ENCODE results near the gene TLE3.

The TLE3 gene

GRCh38 chr15:70084461-70084860 lies 13.3 kb downstream of the TLE3 start:
- no peak for DNase-seq (ENCODE audit: low read depth in 1 of 2, low spot score in 1 of 2)

- DNase-seq (ENCODE audit: low read depth in 1 of 2, low spot score in 1 of 2) = no peak
Measured at GRCh38 chr15:70083946-70084345, 13.8 kb downstream of the TLE3 start.

- DNase-seq (ENCODE audit: low read depth in 1 of 2, low spot score in 1 of 2) = no peak
Measured at GRCh38 chr15:70083418-70083817, 14.3 kb downstream of the TLE3 start.

- DNase-seq (ENCODE audit: low read depth in 1 of 2, low spot score in 1 of 2) = no peak
Measured at GRCh38 chr15:70082281-70082900, 15.3 kb downstream of the TLE3 start.

GRCh38 chr15:70081612-70082011 lies 16.1 kb downstream of the TLE3 start:
- DNase-seq (ENCODE audit: low read depth in 1 of 2, low spot score in 1 of 2) = no peak

- no peak for DNase-seq (ENCODE audit: low read depth in 1 of 2, low spot score in 1 of 2)
Measured at GRCh38 chr15:70080347-70080746, 17.4 kb downstream of the TLE3 start.

- DNase-seq (ENCODE audit: low read depth in 1 of 2, low spot score in 1 of 2) = no peak
Measured at GRCh38 chr15:70079888-70080287, 17.8 kb downstream of the TLE3 start.

GRCh38 chr15:70078578-70079417 lies 18.9 kb downstream of the TLE3 start:
- no peak for DNase-seq (ENCODE audit: low read depth in 1 of 2, low spot score in 1 of 2)

- DNase-seq (ENCODE audit: low read depth in 1 of 2, low spot score in 1 of 2) = no peak
Measured at GRCh38 chr15:70077188-70078147, 20.2 kb downstream of the TLE3 start.

GRCh38 chr15:70074380-70074779 lies 23.3 kb downstream of the TLE3 start:
- no peak for DNase-seq (ENCODE audit: low read depth in 1 of 2, low spot score in 1 of 2)

GRCh38 chr15:70072479-70072878 lies 25.2 kb downstream of the TLE3 start:
- no peak for DNase-seq (ENCODE audit: low read depth in 1 of 2, low spot score in 1 of 2)

GRCh38 chr15:70071799-70072198 lies 25.9 kb downstream of the TLE3 start:
- no peak for DNase-seq (ENCODE audit: low read depth in 1 of 2, low spot score in 1 of 2)

GRCh38 chr15:70069716-70070115 lies 28.0 kb downstream of the TLE3 start:
- DNase-seq (ENCODE audit: low read depth in 1 of 2, low spot score in 1 of 2) = no peak

GRCh38 chr15:70068783-70069565 lies 28.7 kb downstream of the TLE3 start:
- no peak for DNase-seq (ENCODE audit: low read depth in 1 of 2, low spot score in 1 of 2)

- no peak for DNase-seq (ENCODE audit: low read depth in 1 of 2, low spot score in 1 of 2)
Measured at GRCh38 chr15:70067681-70068080, 30.0 kb downstream of the TLE3 start.

- DNase-seq (ENCODE audit: low read depth in 1 of 2, low spot score in 1 of 2) = no peak
Measured at GRCh38 chr15:70067011-70067410, 30.7 kb downstream of the TLE3 start.

GRCh38 chr15:70066447-70066846 lies 31.3 kb downstream of the TLE3 start:
- DNase-seq (ENCODE audit: low read depth in 1 of 2, low spot score in 1 of 2) = no peak

GRCh38 chr15:70066004-70066403 lies 31.7 kb downstream of the TLE3 start:
- no peak for DNase-seq (ENCODE audit: low read depth in 1 of 2, low spot score in 1 of 2)

- DNase-seq (ENCODE audit: low read depth in 1 of 2, low spot score in 1 of 2) = no peak
Measured at GRCh38 chr15:70065006-70065722, 32.6 kb downstream of the TLE3 start.

GRCh38 chr15:70064441-70064840 lies 33.3 kb downstream of the TLE3 start:
- DNase-seq (ENCODE audit: low read depth in 1 of 2, low spot score in 1 of 2) = no peak
